K562 (cell line): ENCODE measurements around the gene LRP10. TPM values are rescaled to one million over a fixed set of nuclear protein-coding genes. Genes with fewer than 3 reads are reported as not detected.

Source experiments
- ATAC-seq: fragments of 200-7000 bp; cut with Tn5 transposase; 3 replicates; pipeline ENCODE4 v1.9.1; 2020; ENCODE audit warnings: moderate library complexity
- BruUV-seq: library from RNA; stranded (reverse); fragments of 400-500 nt; replicated peaks from 2 replicates; lab custom pipeline; 2021; lab: Mats Ljungman, UMichigan
- CTCF ChIA-PET: fragments of 300-600 bp; formaldehyde crosslinking; extraction: SDS; loops from one replicate; lab custom pipeline; 2021; ENCODE audit warnings: low intra/inter-chr PET ratio; lab: Yijun Ruan, JAX
- POLR2A ChIA-PET: fragments of 300-600, 350-650 bp; sonication (Branson Sonifier 250); formaldehyde crosslinking; extraction: SDS; loops from one replicate; lab custom pipeline; 2021; ENCODE audit warnings: antibody characterized with exemption, inconsistent platforms; lab: Yijun Ruan, JAX
- DNase-seq, 4 experiments: peaks; one replicate each; pipeline versions ENCODE4 v3.0.0 to v3.0.0-alpha.2; 2011 to 2018; ENCODE audit warnings: low spot score in 3 of 4, mixed read lengths in 3 of 4; ENCODE audit errors: extremely low read depth in 1 of 4
- FAIRE-seq: peaks from 2 replicates; lab custom pipeline; 2011; peaks lifted over from hg19 to GRCh38; lab: Jason Lieb, UNC
- H2AFZ ChIP-seq: 2 replicates; pipeline ENCODE4 v1.6.0; 2011; ENCODE audit warnings: low read depth, low read length, control low read depth, inconsistent platforms
- H3K27ac ChIP-seq: fragments of 200-600 bp; 3 replicates; pipeline ENCODE4 v1.8.0; 2011; ENCODE audit warnings: low read depth, mild to moderate bottlenecking, control low read depth, inconsistent platforms, low read length, moderate library complexity, mixed read lengths; ENCODE audit errors: extremely low read depth
- H3K27me3 ChIP-seq, 2 experiments: fragments of 300-600 bp in 1 of 2; 2 replicates in 1 of 2; 3 replicates in 1 of 2; pipeline versions ENCODE4 v1.6.0 to v1.8.0; 2011; ENCODE audit warnings: inconsistent platforms in 2 of 2, low read length in 2 of 2, mild to moderate bottlenecking in 1 of 2, mixed read lengths in 1 of 2, moderate library complexity in 1 of 2; ENCODE audit not compliant: control insufficient read depth in 2 of 2, insufficient read depth in 2 of 2
- H3K36me3 ChIP-seq: fragments of 300-600 bp; 3 replicates; pipeline ENCODE4 v1.8.0; 2011; ENCODE audit warnings: mild to moderate bottlenecking, low read length, inconsistent platforms; ENCODE audit not compliant: control insufficient read depth, insufficient read depth
- H3K4me1 ChIP-seq, 2 experiments: fragments of 200-600 bp in 1 of 2; replicated peaks in 1 of 2; 2 replicates in 1 of 2; 3 replicates in 1 of 2; pipeline versions ENCODE4 v1.5.1 to v1.8.0; 2011; ENCODE audit warnings: inconsistent platforms in 2 of 2, low read length in 2 of 2, mild to moderate bottlenecking in 1 of 2, mixed read lengths in 1 of 2, moderate library complexity in 1 of 2; ENCODE audit not compliant: control insufficient read depth in 2 of 2, insufficient read depth in 2 of 2
- H3K4me2 ChIP-seq: 2 replicates; pipeline ENCODE4 v1.6.1; 2011; ENCODE audit warnings: low read length, control low read depth, inconsistent platforms, mixed read lengths; ENCODE audit not compliant: insufficient read depth
- H3K4me3 ChIP-seq: fragments of 200-600 bp; sonication (generic), shearing (Covaris generic); 2 replicates; pipeline ENCODE4 v1.5.1; 2016; ENCODE audit warnings: control low read depth, inconsistent platforms
- H3K79me2 ChIP-seq: fragments of 200-600 bp; 3 replicates; pipeline ENCODE4 v1.8.0; 2011; ENCODE audit warnings: low read length, inconsistent platforms; ENCODE audit not compliant: control insufficient read depth, insufficient read depth
- H3K9ac ChIP-seq, 2 experiments: 2 replicates each; pipeline versions ENCODE4 v1.6.0 to v1.6.1; 2011; ENCODE audit warnings: low read depth in 2 of 2, low read length in 2 of 2, control low read depth in 1 of 2, inconsistent platforms in 1 of 2, mild to moderate bottlenecking in 1 of 2, mixed read lengths in 1 of 2; ENCODE audit not compliant: insufficient read depth in 1 of 2
- H3K9me1 ChIP-seq: one replicate; pipeline ENCODE4 v1.6.0; 2011; ENCODE audit warnings: inconsistent platforms, mild to moderate bottlenecking, low read length, moderate library complexity; ENCODE audit not compliant: control insufficient read depth, insufficient read depth
- H3K9me3 ChIP-seq: replicated peaks from 2 replicates; pipeline ENCODE4 v1.5.1; 2011; ENCODE audit warnings: low read depth, low read length, inconsistent platforms; ENCODE audit not compliant: control insufficient read depth, insufficient read depth
- H4K20me1 ChIP-seq: replicated peaks from 2 replicates; pipeline ENCODE4 v1.6.1; 2011; ENCODE audit warnings: low read length, inconsistent platforms, mixed read lengths; ENCODE audit not compliant: control insufficient read depth, insufficient read depth
- EGR1 ChIP-seq: fragments of 450-650 bp; conservative IDR thresholded peaks from 2 replicates; pipeline ENCODE4 v1.6.1; 2017; ENCODE audit warnings: mild to moderate bottlenecking
- HIVEP1 ChIP-seq: fragments of 250-450 bp; sonication (Bioruptor Pico); IDR thresholded peaks from 2 replicates; pipeline ENCODE4 v1.4.0; 2020; ENCODE audit warnings: mild to moderate bottlenecking
- MCM7 ChIP-seq, 2 experiments: fragments of 450-650 bp; IDR thresholded peaks; 2 replicates each; pipeline ENCODE4 v1.6.1; 2016 to 2018
- NRF1 ChIP-seq, 2 experiments: fragments of 450-650 bp; IDR thresholded peaks in 1 of 2; conservative IDR thresholded peaks in 1 of 2; 2 replicates each; pipeline ENCODE4 v1.6.1; 2014; ENCODE audit warnings: mild to moderate bottlenecking in 2 of 2
- PHB ChIP-seq: fragments of 250-450 bp; sonication (Bioruptor Pico); IDR thresholded peaks from 2 replicates; pipeline ENCODE4 v1.5.0; 2021
- PRPF4 ChIP-seq: fragments of 200-400 bp; formaldehyde crosslinking; IDR thresholded peaks from one replicate; pipeline ENCODE4 v1.6.1; 2017; ENCODE audit warnings: low read length, low read depth, mild to moderate bottlenecking; ENCODE audit not compliant: insufficient read depth, poor library complexity, severe bottlenecking
- RCOR1 ChIP-seq, 2 experiments: IDR thresholded peaks; 2 replicates each; pipeline ENCODE4 v1.6.1; 2012; ENCODE audit warnings: low read depth in 2 of 2, low read length in 2 of 2, borderline replicate concordance in 1 of 2, improper control_type of control experiment in 1 of 2
- SNIP1 ChIP-seq: fragments of 450-650 bp; IDR thresholded peaks from 2 replicates; pipeline ENCODE4 v1.7.1; 2017; ENCODE audit warnings: low read depth, mild to moderate bottlenecking
- SRSF7 ChIP-seq: fragments of 200-400 bp; formaldehyde crosslinking; optimal IDR thresholded peaks from 2 replicates; pipeline ENCODE3; 2017; ENCODE audit warnings: mild to moderate bottlenecking, low read depth, low read length
- WGBS: fragments of 100-300 bp; shearing (Covaris generic); methylation state at CpG from one replicate; pipeline ENCODE4 v1.1.6; 2016; ENCODE audit warnings: low coverage, mixed read lengths; ENCODE audit not compliant: insufficient coverage; ENCODE audit errors: missing lambda C conversion rate; 5-methylcytosine and 5-hydroxymethylcytosine counted together
- in situ Hi-C: fragments of 300-500 bp; cut with MboI; formaldehyde crosslinking; loops from 4 replicates; pipeline ENCODE4 v1.15.0; 2018; ENCODE audit warnings: inconsistent platforms, mixed read lengths
- intact Hi-C: fragments of 100-400 bp; cut with micrococcal nuclease; formaldehyde crosslinking; loops from 2 replicates; pipeline ENCODE4 v1.14.2; 2022
- polyA plus RNA-seq, 8 experiments: library from polyadenylated mRNA; depleted of rRNA in 4 of 8; stranded (reverse) in 5 of 8; unstranded in 3 of 8; fragments of >200 nt; fragmentation: Nextera tagmentation in 2 of 8; fragmentation: Illumina TruSeq in 1 of 8; extraction: Ambion mirVana in 2 of 8; extraction: Trizol in 1 of 8; gene quantifications; 2 replicates each; pipeline versions ENCODE4 v1.2.1 to v1.2.3, GENCODE V29; 2011 to 2014; ENCODE audit warnings: inconsistent platforms in 1 of 8, missing spikeins in 1 of 8
- total RNA-seq, 7 experiments: library from RNA; depleted of rRNA in 6 of 7; stranded (reverse); fragments of >200 nt in 6 of 7; fragmentation: Illumina TruSeq in 2 of 7; extraction: Trizol in 2 of 7; gene quantifications; 2 replicates each; pipeline versions ENCODE4 v1.2.1 to v1.2.3, GENCODE V29; 2011 to 2021; ENCODE audit warnings: low replicate concordance in 1 of 7
- TF ChIP-seq, protein P1 (sequence below): fragments of 250-450 bp; sonication (Bioruptor Pico); IDR thresholded peaks from 2 replicates; pipeline ENCODE4 v1.9.0; 2021; ENCODE audit warnings: mild to moderate bottlenecking, inconsistent platforms
- TF ChIP-seq, protein P2 (sequence below): fragments of 250-450 bp; sonication (Bioruptor Pico); IDR thresholded peaks from 2 replicates; pipeline ENCODE4 v1.6.1; 2021; ENCODE audit warnings: mild to moderate bottlenecking
- TF ChIP-seq, protein P3 (sequence below): sonication (generic); formaldehyde crosslinking; IDR thresholded peaks from 2 replicates; pipeline ENCODE4 v1.8.0; 2022; ENCODE audit warnings: missing genetic modification reagents, mild to moderate bottlenecking, moderate library complexity, borderline replicate concordance

The LRP10 gene
- total and polyA plus RNA-seq, 9 of the 15 experiments (the other 6 are each of a cell fraction or from before 2014, with no cell fraction given): 1.3 to 45.5 (median 10.9) TPM

DNA sequence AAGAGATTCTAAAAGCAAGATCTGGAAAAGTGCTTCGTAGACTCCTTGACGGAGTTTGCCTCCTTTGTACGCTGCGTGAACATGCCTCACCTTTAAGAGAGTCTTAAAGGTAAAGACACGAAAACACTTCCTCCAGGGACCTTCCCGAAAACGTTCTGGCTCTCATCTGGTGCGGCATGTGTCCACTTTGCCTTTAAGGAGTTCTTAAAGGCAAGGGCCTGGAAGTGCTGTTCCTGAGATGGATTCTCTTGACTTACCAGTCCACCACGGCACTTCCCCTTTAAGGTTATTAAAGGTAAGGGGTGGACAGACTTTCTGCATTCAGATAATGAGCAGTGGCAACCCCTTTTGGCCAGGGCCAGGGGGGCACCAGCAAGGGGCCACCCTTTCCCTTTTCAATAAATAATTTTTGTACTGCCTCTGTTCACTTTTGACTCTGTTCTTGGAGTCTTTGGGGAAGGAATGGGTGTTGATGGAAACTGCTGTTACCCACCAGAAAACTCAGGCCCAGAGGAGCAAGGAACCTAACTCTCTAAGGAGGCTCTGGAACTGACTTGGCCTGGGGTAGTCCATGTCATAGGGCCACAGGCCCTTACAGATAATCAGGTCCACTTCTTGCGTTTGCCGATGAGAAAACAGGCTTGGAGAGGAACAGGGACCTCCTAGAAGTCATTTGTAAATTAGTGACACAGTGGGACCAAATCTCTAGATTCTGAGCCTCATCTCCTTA is 15.9 kb downstream of the LRP10 start (continued):
- TF ChIP-seq PRPF4 (no peak), NRF1 (conservative IDR thresholded peaks at IDR 0.05 in 1 of 2, IDR thresholded peaks at IDR 0.05 in 1 of 2) (peak in 1 of 2 experiments; percentile 7; a peak in 1 of 4 replicates), RCOR1 (IDR thresholded peaks at IDR 0.05; ENCODE audit: borderline replicate concordance in 1 of 2, low read depth in 2 of 2, low read length in 2 of 2) (peak in 1 of 2 experiments; percentile 50; a peak in 1 of 4 replicates), SNIP1 (0 out of 2 replicates have a peak, but pooled peaks have one; percentile 8), SRSF7 (no peak)
- TF ChIP-seq, protein P1, sequence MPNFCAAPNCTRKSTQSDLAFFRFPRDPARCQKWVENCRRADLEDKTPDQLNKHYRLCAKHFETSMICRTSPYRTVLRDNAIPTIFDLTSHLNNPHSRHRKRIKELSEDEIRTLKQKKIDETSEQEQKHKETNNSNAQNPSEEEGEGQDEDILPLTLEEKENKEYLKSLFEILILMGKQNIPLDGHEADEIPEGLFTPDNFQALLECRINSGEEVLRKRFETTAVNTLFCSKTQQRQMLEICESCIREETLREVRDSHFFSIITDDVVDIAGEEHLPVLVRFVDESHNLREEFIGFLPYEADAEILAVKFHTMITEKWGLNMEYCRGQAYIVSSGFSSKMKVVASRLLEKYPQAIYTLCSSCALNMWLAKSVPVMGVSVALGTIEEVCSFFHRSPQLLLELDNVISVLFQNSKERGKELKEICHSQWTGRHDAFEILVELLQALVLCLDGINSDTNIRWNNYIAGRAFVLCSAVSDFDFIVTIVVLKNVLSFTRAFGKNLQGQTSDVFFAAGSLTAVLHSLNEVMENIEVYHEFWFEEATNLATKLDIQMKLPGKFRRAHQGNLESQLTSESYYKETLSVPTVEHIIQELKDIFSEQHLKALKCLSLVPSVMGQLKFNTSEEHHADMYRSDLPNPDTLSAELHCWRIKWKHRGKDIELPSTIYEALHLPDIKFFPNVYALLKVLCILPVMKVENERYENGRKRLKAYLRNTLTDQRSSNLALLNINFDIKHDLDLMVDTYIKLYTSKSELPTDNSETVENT (CRISPR knock-in tag): no peak

DNA sequence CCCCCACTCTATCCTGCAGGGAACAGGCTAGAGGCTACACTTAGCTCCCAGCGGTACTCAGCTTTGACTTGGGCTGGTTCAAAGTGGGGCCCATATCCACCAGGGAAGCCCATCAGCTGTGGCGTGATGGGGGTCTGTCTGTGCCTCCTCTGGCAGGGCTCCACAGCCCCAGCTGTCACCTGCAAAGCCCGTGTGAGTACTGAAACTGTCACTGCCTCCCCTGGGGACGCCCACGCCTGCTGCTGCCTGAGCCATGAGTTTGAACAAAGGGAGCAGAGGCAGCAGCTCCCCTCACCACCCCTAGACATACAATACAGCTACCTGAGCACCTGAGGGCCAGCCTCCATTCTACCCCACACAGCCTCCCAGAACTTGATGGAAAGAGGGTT is 16.4 kb downstream of the LRP10 start:
- peak; percentile 6 for FAIRE-seq
- peak overlapping the region; percentile 63 for H3K4me3 ChIP-seq
- ATAC-seq: no peak

More for the DNA sequence above, 16.4 kb downstream of the LRP10 start:
- H3K4me1 ChIP-seq: peaks cover 29 to 43% of the 10 kb centered on the region in 2 experiments
- H3K9me1 ChIP-seq: peaks cover 3% of the 10 kb centered on the region
- H3K4me2 ChIP-seq: peak overlapping the region; percentile 87
- H3K9ac ChIP-seq: peak overlapping the region; percentile 80 to 90
- no peaks in the 10 kb centered on the region for H3K9me3 ChIP-seq
- H3K79me2 ChIP-seq: peaks cover 14% of the 10 kb centered on the region
- H3K36me3 ChIP-seq: no peaks in the 10 kb centered on the region
- H3K27ac ChIP-seq: peak overlapping the region; percentile 81
- CTCF ChIA-PET: no interaction called here
- intact Hi-C loops: loop anchor here (1.0 kb wide), 1 partner anchor 17 kb away; the partner anchor contains the start of gene LRP10
- POLR2A ChIA-PET: interaction anchor here (0.7 to 1.5 kb wide), 5 partner anchors 12 to 393 kb away, joined by 3 to 7 read pairs (median 6); partner anchors contain the start of genes MRPL52 and RBM23
- peak overlapping the region; percentile 96; the same call in 1 of the 2 replicates for H2AFZ ChIP-seq
- H3K27me3 ChIP-seq: no peaks in the 10 kb centered on the region
- DNase-seq: peak in 1 of 4 experiments; percentile 32
- TF ChIP-seq, protein P2, sequence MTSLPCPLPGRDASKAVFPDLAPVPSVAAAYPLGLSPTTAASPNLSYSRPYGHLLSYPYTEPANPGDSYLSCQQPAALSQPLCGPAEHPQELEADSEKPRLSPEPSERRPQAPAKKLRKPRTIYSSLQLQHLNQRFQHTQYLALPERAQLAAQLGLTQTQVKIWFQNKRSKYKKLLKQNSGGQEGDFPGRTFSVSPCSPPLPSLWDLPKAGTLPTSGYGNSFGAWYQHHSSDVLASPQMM (CRISPR knock-in tag): no peak
- peak; percentile 81 for TF ChIP-seq EGR1
- no peak for TF ChIP-seq PHB (CRISPR knock-in tag)
- TF ChIP-seq, protein P3, sequence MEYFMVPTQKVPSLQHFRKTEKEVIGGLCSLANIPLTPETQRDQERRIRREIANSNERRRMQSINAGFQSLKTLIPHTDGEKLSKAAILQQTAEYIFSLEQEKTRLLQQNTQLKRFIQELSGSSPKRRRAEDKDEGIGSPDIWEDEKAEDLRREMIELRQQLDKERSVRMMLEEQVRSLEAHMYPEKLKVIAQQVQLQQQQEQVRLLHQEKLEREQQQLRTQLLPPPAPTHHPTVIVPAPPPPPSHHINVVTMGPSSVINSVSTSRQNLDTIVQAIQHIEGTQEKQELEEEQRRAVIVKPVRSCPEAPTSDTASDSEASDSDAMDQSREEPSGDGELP (CRISPR knock-in tag): peak; percentile 39; the same call in 1 of the 2 replicates
- TF ChIP-seq HIVEP1 (CRISPR knock-in tag): no peak
- TF ChIP-seq MCM7 (IDR thresholded peaks at IDR 0.05): no peak
- TF ChIP-seq, all 486 proteins: peak for 2
- H4K20me1 ChIP-seq: no peaks in the 10 kb centered on the region
- in situ Hi-C loops: no loop called here
- whole genome bisulfite sequencing: 20% methylated on average over 5 of the region's 5 CpGs
- no TSS peak for BruUV-seq
